CD14-positive monocyte (primary cell): ENCODE results near the gene MLEC. TPM values are rescaled to one million over a fixed set of nuclear protein-coding genes. Genes with fewer than 3 reads are reported as not detected.

Source experiments
- DNase-seq, 3 donors: peaks; one replicate each; pipeline ENCODE4 v3.0.0-alpha.2; 2011 to 2022
- H2AFZ ChIP-seq: 2 replicates; pipeline ENCODE4 v1.6.0; 2012; ENCODE audit warnings: mild to moderate bottlenecking, low read depth, low read length, inconsistent platforms; ENCODE audit not compliant: insufficient read depth, poor library complexity, severe bottlenecking
- H3K27ac ChIP-seq, 2 donors: 1 replicate in 1 of 2; 2 replicates in 1 of 2; pipeline ENCODE4 v1.5.1; 2012 to 2013; ENCODE audit warnings: low read length in 2 of 2, control low read depth in 1 of 2, inconsistent platforms in 1 of 2, low read depth in 1 of 2, mild to moderate bottlenecking in 1 of 2
- H3K27me3 ChIP-seq, 2 donors: one replicate each; pipeline versions ENCODE4 v1.6.0 to v1.6.1; 2011 to 2013; ENCODE audit warnings: low read length in 2 of 2; ENCODE audit not compliant: control insufficient read depth in 2 of 2, insufficient read depth in 2 of 2
- H3K36me3 ChIP-seq, 2 donors: replicated peaks in 1 of 2; 1 replicate in 1 of 2; 2 replicates in 1 of 2; pipeline versions ENCODE4 v1.5.1 to v1.6.1; 2012 to 2013; ENCODE audit warnings: low read length in 2 of 2, control low read depth in 1 of 2, inconsistent platforms in 1 of 2, mild to moderate bottlenecking in 1 of 2; ENCODE audit not compliant: insufficient read depth in 2 of 2, control insufficient read depth in 1 of 2
- H3K4me1 ChIP-seq, 2 donors: 1 replicate in 1 of 2; 2 replicates in 1 of 2; pipeline versions ENCODE4 v1.5.1 to v1.6.1; 2012 to 2013; ENCODE audit warnings: low read length in 2 of 2, control low read depth in 1 of 2, inconsistent platforms in 1 of 2, mild to moderate bottlenecking in 1 of 2, moderate library complexity in 1 of 2; ENCODE audit not compliant: insufficient read depth in 2 of 2, control insufficient read depth in 1 of 2
- H3K4me2 ChIP-seq: replicated peaks from 2 replicates; pipeline ENCODE3; 2012; ENCODE audit warnings: low read length, moderate library complexity, mild to moderate bottlenecking; ENCODE audit not compliant: poor library complexity, severe bottlenecking; ENCODE audit errors: extremely low read depth
- H3K4me3 ChIP-seq, 3 experiments: fragments of 200-600 bp in 1 of 3; sonication (generic) in 1 of 3; replicated peaks in 1 of 3; 1 replicate in 2 of 3; 2 replicates in 1 of 3; pipeline ENCODE4 v1.5.1; 2011 to 2013; ENCODE audit warnings: low read length in 3 of 3, mild to moderate bottlenecking in 3 of 3, control low read depth in 2 of 3, low read depth in 2 of 3, inconsistent platforms in 1 of 3, moderate library complexity in 1 of 3
- H3K79me2 ChIP-seq: 2 replicates; pipeline ENCODE4 v1.6.0; 2012; ENCODE audit warnings: mild to moderate bottlenecking, control low read depth, inconsistent platforms, low read length, moderate library complexity; ENCODE audit not compliant: insufficient read depth
- H3K9ac ChIP-seq: 2 replicates; pipeline ENCODE4 v1.6.0; 2017; ENCODE audit warnings: low read length, mild to moderate bottlenecking; ENCODE audit not compliant: insufficient read depth, poor library complexity, severe bottlenecking
- H3K9me3 ChIP-seq, 2 donors: replicated peaks in 1 of 2; 1 replicate in 1 of 2; 2 replicates in 1 of 2; pipeline versions ENCODE4 v1.5.1 to v1.6.1; 2012 to 2013; ENCODE audit warnings: low read length in 2 of 2, control low read depth in 1 of 2; ENCODE audit not compliant: control insufficient read depth in 1 of 2, insufficient read depth in 1 of 2
- H4K20me1 ChIP-seq: 2 replicates; pipeline ENCODE4 v1.6.0; 2012; ENCODE audit warnings: mild to moderate bottlenecking, low read length, control low read depth, moderate library complexity; ENCODE audit not compliant: insufficient read depth
- H3K27ac Mint-ChIP-seq, 7 donors: one replicate each; pipeline ENCODE4 v1.8.0; 2020; ENCODE audit warnings: mild to moderate bottlenecking in 7 of 7, mixed read lengths in 7 of 7, moderate library complexity in 6 of 7, inconsistent platforms in 2 of 7
- H3K27me3 Mint-ChIP-seq, 3 donors: one replicate each; pipeline ENCODE4 v1.8.0; 2021 to 2022; ENCODE audit warnings: low read depth in 3 of 3, mild to moderate bottlenecking in 3 of 3, mixed read lengths in 3 of 3, moderate library complexity in 3 of 3, inconsistent platforms in 1 of 3
- H3K36me3 Mint-ChIP-seq, 2 donors: one replicate each; pipeline ENCODE4 v1.8.0; 2020; ENCODE audit warnings: mixed read lengths in 2 of 2, inconsistent platforms in 1 of 2, mild to moderate bottlenecking in 1 of 2
- H3K4me1 Mint-ChIP-seq: one replicate; pipeline ENCODE4 v1.8.0; 2020; ENCODE audit warnings: mild to moderate bottlenecking, mixed read lengths
- H3K4me3 Mint-ChIP-seq, 2 donors: one replicate each; pipeline ENCODE4 v1.8.0; 2020; ENCODE audit warnings: mild to moderate bottlenecking in 2 of 2, mixed read lengths in 2 of 2, moderate library complexity in 1 of 2
- H3K9me3 Mint-ChIP-seq, 7 donors: one replicate each; pipeline ENCODE4 v1.8.0; 2020 to 2022; ENCODE audit warnings: mixed read lengths in 7 of 7, mild to moderate bottlenecking in 6 of 7, moderate library complexity in 6 of 7, inconsistent platforms in 2 of 7
- WGBS: methylation state at CpG from one replicate; pipeline ENCODE4 v1.1.5; 2013; ENCODE audit warnings: missing lambda C conversion rate; ENCODE audit not compliant: insufficient coverage; 5-methylcytosine and 5-hydroxymethylcytosine counted together
- intact Hi-C, 2 donors: fragments of 100-400 bp; cut with micrococcal nuclease; formaldehyde crosslinking; loops; one replicate each; pipeline versions ENCODE4 v1.15.0 to v1.15.1; 2023
- polyA plus RNA-seq, 3 donors: library from polyadenylated mRNA; depleted of rRNA in 1 of 3; unstranded in 2 of 3; stranded (reverse) in 1 of 3; fragments of 300-500 nt in 2 of 3; fragments of >200 nt in 1 of 3; fragmentation: Illumina TruSeq in 2 of 3; gene quantifications; 1 replicate in 2 of 3; 2 replicates in 1 of 3; pipeline ENCODE4 v1.2.3, GENCODE V29; 2012 to 2021
- TF ChIP-seq, protein P1 (sequence below): fragments of 200-600 bp; IDR thresholded peaks from one replicate; pipeline ENCODE4 v1.8.0; 2022; ENCODE audit warnings: antibody characterized with exemption, mild to moderate bottlenecking

The MLEC gene
- polyA plus RNA-seq, 3 donors: 10.9 to 79.5 (median 65.3) TPM

- intact Hi-C loops: loop anchor here (5.0 to 10.0 kb wide), 3 partner anchors 329 to 462 kb away; partner anchors contain the start of gene HNF1A (in 1 of the 2)
- Mint-ChIP-seq H3K4me3 (peak overlapping the region in 1 of 2 donors; percentile 90), H3K4me1 (peaks cover 13% of the 10 kb centered on the region), H3K9me3 (peaks cover 0 to 15% (median 5%) of the 10 kb centered on the region in 7 donors), H3K36me3 (peaks cover 0 to 11% of the 10 kb centered on the region in 2 donors), H3K27me3 (peaks cover 63 to 73% (median 71%) of the 10 kb centered on the region in 3 donors), H3K27ac (no peak overlapping the region)
- no peak overlapping the region for H3K4me2 ChIP-seq
- no peaks in the 10 kb centered on the region for H3K36me3 ChIP-seq
- 96% methylated on average over 4 of the region's 4 CpGs for WGBS
- peaks cover 5 to 23% of the 10 kb centered on the region in 2 donors for H3K9me3 ChIP-seq
- H3K9ac ChIP-seq: no peak overlapping the region
- TF ChIP-seq, protein P1, sequence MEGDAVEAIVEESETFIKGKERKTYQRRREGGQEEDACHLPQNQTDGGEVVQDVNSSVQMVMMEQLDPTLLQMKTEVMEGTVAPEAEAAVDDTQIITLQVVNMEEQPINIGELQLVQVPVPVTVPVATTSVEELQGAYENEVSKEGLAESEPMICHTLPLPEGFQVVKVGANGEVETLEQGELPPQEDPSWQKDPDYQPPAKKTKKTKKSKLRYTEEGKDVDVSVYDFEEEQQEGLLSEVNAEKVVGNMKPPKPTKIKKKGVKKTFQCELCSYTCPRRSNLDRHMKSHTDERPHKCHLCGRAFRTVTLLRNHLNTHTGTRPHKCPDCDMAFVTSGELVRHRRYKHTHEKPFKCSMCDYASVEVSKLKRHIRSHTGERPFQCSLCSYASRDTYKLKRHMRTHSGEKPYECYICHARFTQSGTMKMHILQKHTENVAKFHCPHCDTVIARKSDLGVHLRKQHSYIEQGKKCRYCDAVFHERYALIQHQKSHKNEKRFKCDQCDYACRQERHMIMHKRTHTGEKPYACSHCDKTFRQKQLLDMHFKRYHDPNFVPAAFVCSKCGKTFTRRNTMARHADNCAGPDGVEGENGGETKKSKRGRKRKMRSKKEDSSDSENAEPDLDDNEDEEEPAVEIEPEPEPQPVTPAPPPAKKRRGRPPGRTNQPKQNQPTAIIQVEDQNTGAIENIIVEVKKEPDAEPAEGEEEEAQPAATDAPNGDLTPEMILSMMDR: no peak
- H3K27ac ChIP-seq: no peak overlapping the region
- DNase-seq: no peak
- no peak overlapping the region for H3K4me3 ChIP-seq
- H3K79me2 ChIP-seq: no peaks in the 10 kb centered on the region
- peaks cover 10 to 19% of the 10 kb centered on the region in 2 donors for H3K4me1 ChIP-seq
- peaks cover 42 to 70% of the 10 kb centered on the region in 2 donors for H3K27me3 ChIP-seq
- H2AFZ ChIP-seq: no peak overlapping the region
- no peaks in the 10 kb centered on the region for H4K20me1 ChIP-seq
These were observed 44.1 kb upstream of the MLEC start for GRCh38 chr12:120642826-120643225.

DNA sequence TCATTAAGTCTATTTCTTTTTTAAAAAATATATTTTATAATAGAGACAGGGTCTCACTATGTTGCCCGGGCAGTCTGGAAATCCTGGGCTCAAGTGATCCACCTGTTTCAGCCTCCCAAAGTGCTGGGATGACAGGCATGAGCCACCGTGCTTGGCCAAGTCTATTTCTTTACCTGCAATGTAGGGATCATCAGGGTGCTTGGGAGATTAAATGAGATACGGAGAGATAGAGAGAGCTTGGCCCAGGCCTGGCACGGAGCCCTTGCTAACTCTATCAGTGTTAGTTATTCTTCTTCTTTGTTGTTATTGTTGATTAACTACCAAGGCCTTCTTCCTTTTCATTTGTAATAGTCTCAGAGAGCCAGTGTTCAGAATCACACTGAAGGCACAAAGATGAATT is 43.4 kb upstream of the MLEC start:
- DNase-seq: no peak
- H3K4me1 Mint-ChIP-seq: peaks cover 13% of the 10 kb centered on the region
- no peak overlapping the region for H3K27ac ChIP-seq
- H3K79me2 ChIP-seq: no peaks in the 10 kb centered on the region
- 100% methylated on average over 1 of the region's 4 CpGs for WGBS
- no peak overlapping the region for H3K4me2 ChIP-seq
- H3K4me3 ChIP-seq: no peak overlapping the region
- peaks cover 10 to 19% of the 10 kb centered on the region in 2 donors for H3K4me1 ChIP-seq
- H3K36me3 ChIP-seq: no peaks in the 10 kb centered on the region
- no peak overlapping the region for H3K27ac Mint-ChIP-seq
- peaks cover 0 to 15% (median 5%) of the 10 kb centered on the region in 7 donors for H3K9me3 Mint-ChIP-seq
- H3K36me3 Mint-ChIP-seq: peaks cover 0 to 11% of the 10 kb centered on the region in 2 donors
- peaks cover 42 to 66% of the 10 kb centered on the region in 2 donors for H3K27me3 ChIP-seq
- peaks cover 64 to 71% (median 70%) of the 10 kb centered on the region in 3 donors for H3K27me3 Mint-ChIP-seq
- H3K9me3 ChIP-seq: peaks cover 5 to 23% of the 10 kb centered on the region in 2 donors
- TF ChIP-seq, protein P1: no peak
- intact Hi-C loops: loop anchor here (5.0 to 10.0 kb wide), 3 partner anchors 329 to 461 kb away; partner anchors contain the start of gene HNF1A (in 1 of the 2)
- H2AFZ ChIP-seq: no peak overlapping the region
- H4K20me1 ChIP-seq: no peaks in the 10 kb centered on the region
- peak overlapping the region in 1 of 2 donors; percentile 40 for H3K4me3 Mint-ChIP-seq
- H3K9ac ChIP-seq: no peak overlapping the region
